GM21381 (cell line): ENCODE data around the gene CNEP1R1.
A peak's percentile ranks its signal among the peaks of the same experiment; 100 is the strongest.

ENCODE experiments used
- ATAC-seq: cut with Tn5 transposase; IDR thresholded peaks from one replicate; pipeline ENCODE4 v1.9.1; 2021; ENCODE audit warnings: mild to moderate bottlenecking, moderate library complexity; ENCODE audit not compliant: unreplicated experiment

Gene CNEP1R1

DNA sequence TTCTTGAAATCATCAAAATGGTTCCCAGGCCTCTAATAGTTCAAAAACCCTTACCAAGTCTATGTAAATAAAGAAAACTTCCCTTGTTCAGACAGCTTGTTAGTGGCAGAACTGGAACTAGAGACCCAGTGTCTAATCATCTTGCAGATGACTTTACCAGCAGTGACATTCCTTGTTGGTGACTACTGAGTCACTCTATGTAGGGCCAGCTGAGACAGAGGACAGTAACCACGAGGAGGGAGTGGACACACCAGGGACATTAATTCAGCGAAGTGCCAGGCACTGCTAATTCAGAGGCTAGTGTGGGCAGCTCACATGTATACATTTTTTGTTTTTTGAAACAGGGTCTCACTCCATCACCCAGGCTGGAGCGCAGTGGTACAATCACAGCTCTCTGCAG, 34.6 kb downstream of the CNEP1R1 start:
- no peak for ATAC-seq

DNA sequence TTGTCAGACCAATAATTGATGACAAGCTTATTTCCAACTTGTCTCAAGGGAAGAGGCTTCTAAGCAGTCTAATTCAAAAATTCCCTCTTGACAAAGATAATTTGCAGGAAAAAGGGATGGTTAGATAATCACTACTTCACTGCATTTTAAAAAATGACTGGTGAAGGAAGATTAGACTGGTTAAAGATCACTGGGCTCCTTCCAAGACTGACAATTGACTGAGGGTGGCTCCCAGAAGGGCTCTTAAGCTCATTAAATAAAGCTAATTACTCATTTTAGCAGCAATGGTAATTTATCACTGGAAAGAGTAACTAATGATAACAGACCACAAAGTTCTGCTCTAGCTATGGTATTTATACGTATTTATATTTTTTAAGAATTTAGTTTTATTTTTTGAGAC, 36.3 kb downstream of the CNEP1R1 start:
- no peak for ATAC-seq

DNA sequence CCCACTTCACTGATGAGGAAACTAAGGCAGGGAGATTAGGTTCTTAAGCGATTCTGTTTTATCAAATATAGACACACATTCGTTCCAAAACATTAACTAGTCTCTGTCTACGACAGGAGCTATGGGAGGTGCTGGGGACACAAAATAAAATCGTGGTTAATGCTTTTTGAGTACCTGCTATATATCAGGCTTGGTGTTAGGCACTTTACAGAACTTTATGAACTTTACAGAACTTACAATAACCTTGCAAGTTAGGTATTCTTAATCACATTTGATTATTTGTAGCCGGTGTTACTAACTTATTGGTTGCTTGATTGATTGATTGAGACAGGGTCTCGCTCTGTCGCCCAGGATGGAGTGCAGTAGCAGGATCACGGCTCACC, 40.2 kb downstream of the CNEP1R1 start:
- no peak for ATAC-seq

DNA sequence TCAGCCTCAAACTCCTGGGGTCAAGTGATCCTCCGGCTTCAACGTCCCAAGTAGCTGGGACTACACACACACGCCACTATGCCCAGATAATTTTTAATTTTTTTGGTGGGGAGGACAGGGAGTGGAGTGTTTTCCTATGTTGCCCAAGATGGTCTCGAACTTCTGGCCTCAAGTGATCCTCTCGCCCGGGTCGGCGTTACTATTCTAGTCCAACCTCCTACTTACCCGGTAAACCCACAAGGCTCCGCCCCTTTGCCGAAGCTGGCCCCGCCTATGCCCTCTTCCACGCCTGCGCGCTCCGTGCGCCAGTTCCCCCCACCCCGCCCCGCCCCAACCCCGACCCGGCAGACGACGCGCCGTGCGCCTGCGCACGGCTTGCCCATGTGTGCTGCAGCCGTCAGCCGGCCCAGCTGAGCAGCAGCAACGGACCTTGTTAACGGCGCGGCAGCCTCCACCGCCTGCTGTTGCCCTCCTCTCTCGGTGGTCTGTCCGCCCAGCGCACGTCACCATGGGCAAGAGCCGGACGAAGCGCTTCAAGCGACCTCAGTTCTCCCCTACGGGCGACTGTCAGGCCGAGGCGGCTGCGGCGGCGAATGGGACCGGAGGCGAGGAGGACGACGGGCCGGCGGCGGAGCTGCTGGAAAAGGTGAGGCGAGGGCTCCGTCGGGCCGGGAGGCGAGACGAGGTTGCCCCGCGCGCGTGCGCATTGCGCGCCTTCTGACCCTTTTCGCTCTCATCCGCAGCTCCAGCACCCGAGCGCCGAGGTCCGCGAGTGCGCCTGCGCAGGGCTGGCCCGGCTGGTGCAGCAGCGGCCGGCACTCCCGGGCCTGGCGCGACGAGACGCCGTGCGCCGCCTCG, 40.8 kb downstream of the CNEP1R1 start, which contains the start of gene HEATR3:
Gene HEATR3, plus strand, starts transcription at position 347 of the 858 bp plus-strand sequence. Its CDS starts 162 bp downstream, at position 509.
- ATAC-seq = peak; percentile 82

DNA sequence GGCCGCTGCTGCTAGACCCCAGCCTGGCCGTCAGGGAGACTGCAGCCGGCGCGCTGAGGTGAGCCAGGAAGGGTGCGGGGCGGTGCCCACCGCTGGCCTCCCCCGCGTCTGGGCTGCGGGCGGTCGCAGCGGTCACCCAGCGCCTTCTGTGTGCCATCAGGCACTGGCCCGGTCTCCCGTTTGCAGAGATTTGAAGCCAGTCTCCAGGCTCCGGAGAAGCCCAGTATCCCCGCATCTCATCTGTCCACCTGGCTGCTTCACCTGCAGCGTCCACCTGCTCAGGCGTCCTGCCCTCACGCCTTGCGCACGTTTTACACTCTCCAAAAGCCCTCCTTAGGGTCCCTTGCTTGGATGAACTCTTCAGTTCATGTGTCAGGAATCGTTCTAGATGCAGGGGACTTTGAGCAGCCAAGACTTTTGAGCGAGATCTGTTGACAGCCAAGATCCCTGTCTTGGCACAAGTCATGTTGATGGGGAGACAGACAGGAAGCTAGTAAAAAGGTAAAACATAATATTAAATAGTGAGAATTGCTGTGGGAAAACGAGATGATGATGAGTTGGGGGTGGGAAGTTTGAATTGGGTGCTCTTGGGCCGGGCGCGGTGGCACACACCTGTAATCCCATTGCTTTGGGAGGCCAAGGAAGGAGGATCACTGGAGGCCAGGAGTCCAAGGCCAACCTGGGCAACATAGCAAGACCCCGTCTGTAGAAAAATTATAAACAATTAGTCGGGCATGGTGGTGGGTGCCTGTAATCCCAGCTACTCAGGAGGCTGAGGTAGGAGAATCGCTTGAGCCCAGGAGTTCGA, 41.7 kb downstream of the CNEP1R1 start:
- no peak for ATAC-seq

DNA sequence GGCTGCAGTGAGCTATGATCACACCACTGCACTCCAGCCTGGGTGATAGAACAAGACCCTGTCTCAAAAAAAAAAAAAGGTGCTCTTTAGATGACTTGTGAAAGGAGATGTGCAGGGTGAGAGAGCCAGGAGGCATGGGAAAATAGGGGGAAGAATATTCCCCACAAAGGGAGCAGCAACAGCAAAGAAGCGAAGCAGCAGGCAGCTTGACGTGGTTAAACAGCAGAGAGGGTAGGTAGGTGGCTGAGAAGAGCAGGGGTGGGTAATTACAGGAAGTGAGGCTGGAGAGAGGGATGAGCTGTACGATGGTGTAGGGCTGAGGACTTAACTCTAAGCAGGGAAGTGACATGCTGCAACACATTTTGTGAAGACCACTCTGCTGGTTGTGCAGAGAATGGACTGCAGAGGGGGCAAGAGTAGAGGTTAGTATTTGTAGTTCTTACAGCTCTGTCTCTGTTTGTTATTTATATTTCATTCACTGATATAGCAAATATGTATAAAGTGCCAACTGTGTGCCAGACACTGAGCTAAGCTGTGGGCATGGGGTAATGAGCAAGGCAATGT, 42.3 kb downstream of the CNEP1R1 start:
- ATAC-seq = peak; percentile 25

DNA sequence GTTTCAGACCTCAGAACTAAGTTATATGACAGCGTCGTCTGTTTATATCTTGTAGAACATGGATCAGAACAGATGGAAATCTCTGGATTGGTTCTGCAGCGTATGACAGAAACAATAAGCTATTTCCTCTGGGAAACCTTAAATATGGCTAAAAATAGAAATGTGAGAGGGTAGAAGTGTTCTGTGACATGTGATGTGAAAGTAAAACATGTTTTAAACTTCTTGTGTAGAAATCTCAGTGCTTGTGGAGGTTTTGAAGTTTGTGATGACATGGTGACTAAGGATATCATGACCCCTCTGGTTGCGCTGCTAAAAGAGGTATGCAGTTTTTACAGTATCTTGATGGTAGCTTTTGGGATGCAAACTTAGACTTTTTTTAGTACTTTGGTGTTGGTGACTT, 43.5 kb downstream of the CNEP1R1 start:
- no peak for ATAC-seq

DNA sequence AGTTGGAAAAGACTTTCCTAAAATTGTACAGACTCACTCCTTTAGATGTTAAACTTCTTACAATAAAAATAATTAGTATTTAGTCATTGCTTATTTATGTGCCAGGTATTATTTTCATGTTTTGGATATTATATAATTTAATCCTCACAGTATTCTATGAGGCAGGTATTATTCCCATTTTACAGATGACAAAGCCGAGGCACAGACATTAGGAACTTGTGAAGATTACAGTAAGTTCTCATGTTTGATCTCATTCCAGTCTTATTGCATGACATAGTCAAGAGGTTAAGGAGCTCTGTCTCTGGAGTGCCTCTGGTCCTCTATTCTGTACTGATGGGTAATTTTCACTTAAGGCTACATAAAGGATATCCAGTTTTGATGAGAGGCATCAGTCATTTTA, 44.0 kb downstream of the CNEP1R1 start:
- ATAC-seq = no peak

DNA sequence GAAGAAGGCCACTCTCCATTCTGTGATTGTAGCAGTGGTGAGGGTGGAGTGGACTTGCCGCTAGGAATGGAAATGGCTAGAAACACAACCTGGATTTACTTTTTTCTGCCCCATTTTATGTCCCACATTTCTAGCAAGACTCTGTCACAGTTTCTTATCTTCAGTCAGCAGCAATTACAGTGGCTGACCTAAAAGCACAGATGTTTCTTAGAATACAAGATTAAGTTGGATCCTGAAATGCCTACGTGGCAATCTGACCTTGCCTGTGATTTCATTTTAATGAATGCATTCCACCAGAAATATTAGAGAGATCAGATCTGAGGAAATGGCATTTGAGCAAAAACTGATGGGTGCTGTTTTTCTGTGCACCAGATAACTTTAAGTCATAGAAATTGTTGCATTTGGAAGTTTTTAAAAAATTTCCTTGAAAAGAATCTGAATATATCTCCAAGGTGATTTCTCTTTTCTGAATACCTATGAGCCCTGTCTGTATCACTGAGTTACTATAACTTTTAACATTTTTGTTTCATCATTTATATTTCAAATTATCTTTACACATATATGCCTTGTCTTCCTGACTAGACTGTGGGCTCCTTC, 46.1 kb downstream of the CNEP1R1 start:
- no peak for ATAC-seq

DNA sequence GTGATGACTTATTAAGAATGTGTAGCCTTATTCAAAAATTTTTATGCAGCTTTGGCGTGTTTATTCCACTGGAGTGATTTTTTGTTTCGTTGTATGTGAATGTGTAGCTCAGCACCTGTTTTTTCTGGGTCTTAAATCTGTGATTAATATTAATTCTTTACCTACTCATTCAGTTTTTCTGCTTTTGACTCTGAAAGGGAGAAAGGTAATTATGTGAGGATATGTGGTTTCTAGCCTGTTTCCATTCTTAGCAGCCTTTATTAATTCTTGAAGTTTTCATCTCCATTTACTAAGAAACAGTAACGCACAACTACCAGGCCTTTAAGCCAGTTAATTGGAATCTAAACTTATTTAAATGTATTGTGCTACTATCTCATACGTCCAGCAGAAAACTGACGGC, 47.7 kb downstream of the CNEP1R1 start:
- no peak for ATAC-seq

DNA sequence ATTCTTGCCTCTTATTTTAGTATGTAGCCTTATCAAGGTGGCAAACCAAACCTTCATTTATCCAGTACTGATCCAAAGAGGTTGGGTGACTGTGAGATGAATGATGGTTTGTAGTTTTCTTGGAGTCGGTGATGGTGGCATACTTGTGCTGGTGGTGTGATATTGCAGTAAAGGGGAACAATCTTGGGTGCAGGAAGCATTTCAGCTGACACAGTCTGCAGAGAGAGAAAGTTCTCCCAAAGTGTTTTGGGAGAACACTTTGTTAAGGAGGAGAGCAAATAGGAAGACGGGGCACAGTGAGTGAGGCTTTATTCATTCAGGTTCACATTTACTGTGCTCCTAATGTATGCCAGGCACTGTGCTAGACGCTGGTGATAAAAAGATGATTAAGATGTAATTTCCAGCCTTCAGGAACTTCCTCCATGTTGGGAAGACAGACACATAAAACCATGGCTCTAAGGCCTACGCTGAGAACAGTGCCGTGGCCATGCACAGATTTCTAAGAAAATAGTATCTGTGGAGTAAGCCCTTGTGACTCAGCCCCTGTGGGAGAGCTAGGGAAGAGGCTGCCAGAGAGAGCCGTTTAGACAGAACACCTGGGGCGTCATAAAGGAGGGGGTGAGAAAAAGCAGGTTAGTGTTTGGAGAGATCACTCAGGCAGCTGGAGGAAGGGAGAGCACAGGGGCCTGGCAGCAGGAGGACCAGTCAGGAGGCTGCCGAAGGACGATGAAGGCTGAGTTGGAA, 54.5 kb downstream of the CNEP1R1 start:
- ATAC-seq = no peak

DNA sequence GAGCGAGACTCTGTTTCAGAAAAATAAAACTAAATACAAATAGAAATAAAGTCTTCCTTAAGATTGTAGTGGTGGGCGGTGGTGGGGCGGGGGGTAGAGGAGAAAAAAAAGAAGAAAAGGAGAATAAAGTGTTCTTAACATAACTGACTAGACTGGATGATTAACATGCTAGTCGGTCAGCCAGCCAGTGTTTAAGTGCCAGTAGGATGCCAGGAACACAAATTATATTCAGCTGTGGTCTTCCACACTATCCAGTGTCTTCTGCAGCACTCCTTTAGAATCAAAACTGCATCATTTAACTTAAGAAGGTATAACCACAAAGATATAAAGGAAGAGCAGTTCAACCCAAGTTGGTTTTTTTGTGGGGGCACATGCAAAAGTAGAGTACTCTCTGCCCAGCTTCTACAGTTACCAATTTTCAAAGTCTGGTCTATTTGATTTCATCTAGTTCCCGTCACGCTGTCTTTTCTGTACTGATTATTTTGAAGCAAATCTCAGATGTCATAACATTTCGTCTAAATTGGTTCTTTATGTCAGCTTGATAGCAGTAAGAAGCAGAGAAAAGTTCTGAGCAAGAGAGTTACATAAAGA, 56.5 kb downstream of the CNEP1R1 start:
- no peak for ATAC-seq

DNA sequence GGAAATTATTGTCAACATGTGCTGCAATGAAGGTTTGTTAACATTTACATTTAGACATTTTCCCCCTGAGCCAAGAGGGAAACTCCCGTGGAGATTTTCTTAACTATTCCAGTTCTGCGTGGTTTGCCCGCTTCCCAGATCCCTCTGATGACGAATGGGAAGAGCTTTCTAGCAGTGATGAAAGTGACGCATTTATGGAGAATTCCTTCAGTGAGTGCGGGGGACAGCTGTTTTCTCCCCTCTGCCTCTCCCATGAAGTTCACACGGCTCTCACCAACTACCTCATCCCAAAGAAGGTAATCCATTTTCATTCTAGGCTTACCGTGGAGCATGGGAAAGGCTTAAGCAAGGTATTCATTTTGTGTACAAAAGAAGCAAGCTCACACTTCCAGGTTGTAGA, 59.0 kb downstream of the CNEP1R1 start:
- ATAC-seq = no peak

DNA sequence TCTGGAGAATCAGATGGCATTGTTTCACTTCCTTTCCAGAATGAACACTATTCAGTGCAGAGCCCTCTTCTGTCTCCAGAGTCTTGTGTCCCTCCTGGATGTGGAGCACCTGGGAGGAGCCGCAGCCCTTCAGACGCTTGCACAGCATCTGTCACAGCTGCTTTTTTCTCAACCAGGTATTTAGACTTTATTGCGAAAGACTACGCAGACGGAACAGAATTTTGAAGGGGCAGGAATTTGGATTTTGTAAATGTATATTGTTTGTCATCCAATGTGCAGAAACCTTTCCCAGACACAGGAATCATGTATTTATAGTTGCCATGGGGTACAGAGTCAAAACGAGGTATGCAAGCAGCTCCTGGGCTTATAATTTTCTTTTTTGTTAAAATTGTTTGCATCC, 61.2 kb downstream of the CNEP1R1 start:
- no peak for ATAC-seq
